H9 (cell line): ENCODE measurements around the gene EEF1E1. TPM values are rescaled to one million over a fixed set of nuclear protein-coding genes. Genes with fewer than 3 reads are reported as not detected.

Source experiments
- DNase-seq: peaks from one replicate; pipeline ENCODE4 v3.0.0-alpha.2; 2017
- H2AFZ ChIP-seq: one replicate; pipeline ENCODE4 v1.6.1; 2013; ENCODE audit warnings: mild to moderate bottlenecking, low read length, control low read depth, moderate library complexity
- H2AK5ac ChIP-seq: 2 replicates; pipeline ENCODE4 v1.6.1; 2013; ENCODE audit warnings: low read length, control low read depth, mixed read lengths; ENCODE audit not compliant: insufficient read length
- H2BK120ac ChIP-seq: one replicate; pipeline ENCODE4 v1.6.1; 2013; ENCODE audit warnings: low read depth, mild to moderate bottlenecking, low read length, control low read depth, inconsistent platforms; ENCODE audit not compliant: poor library complexity, severe bottlenecking
- H2BK12ac ChIP-seq: 2 replicates; pipeline ENCODE4 v1.6.1; 2013; ENCODE audit warnings: low read length, control low read depth, mixed read lengths, low read depth; ENCODE audit not compliant: insufficient read length
- H2BK15ac ChIP-seq: 2 replicates; pipeline ENCODE4 v1.6.1; 2013; ENCODE audit warnings: low read depth, low read length, control low read depth
- H2BK20ac ChIP-seq: one replicate; pipeline ENCODE4 v1.6.1; 2013; ENCODE audit warnings: low read depth, mild to moderate bottlenecking, low read length, control low read depth, inconsistent platforms; ENCODE audit not compliant: poor library complexity, severe bottlenecking
- H2BK5ac ChIP-seq: 2 replicates; pipeline ENCODE4 v1.6.1; 2013; ENCODE audit warnings: low read length, control low read depth, mixed read lengths; ENCODE audit not compliant: insufficient read length
- H3K14ac ChIP-seq: 2 replicates; pipeline ENCODE4 v1.6.1; 2013; ENCODE audit warnings: low read length, control low read depth; ENCODE audit not compliant: insufficient read depth
- H3K18ac ChIP-seq: 2 replicates; pipeline ENCODE4 v1.6.1; 2013; ENCODE audit warnings: low read depth, mild to moderate bottlenecking, mixed read lengths, low read length, control low read depth; ENCODE audit not compliant: insufficient read length
- H3K23ac ChIP-seq: 2 replicates; pipeline ENCODE4 v1.6.1; 2013; ENCODE audit warnings: low read length, control low read depth, mixed read lengths, low read depth; ENCODE audit not compliant: insufficient read length
- H3K23me2 ChIP-seq: 2 replicates; pipeline ENCODE4 v1.6.1; 2013; ENCODE audit warnings: low read depth, mild to moderate bottlenecking, mixed read lengths, low read length, control low read depth; ENCODE audit not compliant: insufficient read length, poor library complexity, severe bottlenecking
- H3K27ac ChIP-seq: 2 replicates; pipeline ENCODE4 v1.5.1; 2013; ENCODE audit warnings: low read length, control low read depth, mixed read lengths, low read depth; ENCODE audit not compliant: insufficient read length
- H3K27me3 ChIP-seq: 2 replicates; pipeline ENCODE4 v1.6.1; 2013; ENCODE audit warnings: low read length, control low read depth, inconsistent platforms; ENCODE audit not compliant: insufficient read depth
- H3K4ac ChIP-seq: 2 replicates; pipeline ENCODE4 v1.6.1; 2013; ENCODE audit warnings: low read depth, mild to moderate bottlenecking, control low read depth, inconsistent platforms, low read length, moderate library complexity
- H3K4me1 ChIP-seq: 2 replicates; pipeline ENCODE4 v1.6.1; 2013; ENCODE audit warnings: low read length, control low read depth, inconsistent platforms; ENCODE audit not compliant: insufficient read depth
- H3K4me2 ChIP-seq: 2 replicates; pipeline ENCODE4 v1.6.1; 2013; ENCODE audit warnings: low read length, control low read depth, mixed read lengths; ENCODE audit not compliant: insufficient read length, insufficient read depth
- H3K56ac ChIP-seq: 2 replicates; pipeline ENCODE4 v1.6.1; 2013; ENCODE audit warnings: low read depth, mild to moderate bottlenecking, mixed read lengths, low read length, control low read depth; ENCODE audit not compliant: insufficient read length
- H3K79me1 ChIP-seq: 2 replicates; pipeline ENCODE4 v1.6.1; 2013; ENCODE audit warnings: low read depth, mild to moderate bottlenecking, moderate library complexity, low read length, control low read depth, inconsistent platforms; ENCODE audit not compliant: insufficient read depth, poor library complexity, severe bottlenecking
- H3K79me2 ChIP-seq: 2 replicates; pipeline ENCODE4 v1.6.1; 2013; ENCODE audit warnings: low read length, control low read depth, inconsistent platforms; ENCODE audit not compliant: insufficient read depth
- H3K9ac ChIP-seq: 2 replicates; pipeline ENCODE4 v1.6.1; 2013; ENCODE audit warnings: low read length, control low read depth, mixed read lengths; ENCODE audit not compliant: insufficient read length; ENCODE audit errors: extremely low read depth
- H3K9me3 ChIP-seq: one replicate; pipeline ENCODE4 v1.6.1; 2013; ENCODE audit warnings: low read depth, low read length, inconsistent platforms; ENCODE audit not compliant: control insufficient read depth
- H3T11ph ChIP-seq: one replicate; pipeline ENCODE4 v1.6.1; 2013; ENCODE audit warnings: mild to moderate bottlenecking, low read length, control low read depth, inconsistent platforms
- H4K20me1 ChIP-seq: one replicate; pipeline ENCODE4 v1.6.1; 2013; ENCODE audit not compliant: control insufficient read depth, insufficient read length, insufficient read depth
- H4K5ac ChIP-seq: 2 replicates; pipeline ENCODE4 v1.6.1; 2013; ENCODE audit warnings: low read depth, mild to moderate bottlenecking, mixed read lengths, low read length, control low read depth; ENCODE audit not compliant: insufficient read length
- H4K8ac ChIP-seq: replicated peaks from 2 replicates; pipeline ENCODE4 v1.6.1; 2013; ENCODE audit warnings: low read length, control low read depth, mixed read lengths, low read depth; ENCODE audit not compliant: insufficient read length
- H4K91ac ChIP-seq: 2 replicates; pipeline ENCODE4 v1.6.1; 2013; ENCODE audit warnings: low read depth, mild to moderate bottlenecking, moderate library complexity, mixed read lengths, low read length, control low read depth; ENCODE audit not compliant: insufficient read length
- H3K27ac Mint-ChIP-seq, 3 experiments: 2 replicates in 2 of 3; 3 replicates in 1 of 3; pipeline ENCODE4 v1.8.0; 2020 to 2021; ENCODE audit warnings: mixed read lengths in 3 of 3, mild to moderate bottlenecking in 1 of 3, moderate library complexity in 1 of 3
- H3K27me3 Mint-ChIP-seq: 2 replicates; pipeline ENCODE4 v1.8.0; 2021; ENCODE audit warnings: low read depth, mild to moderate bottlenecking, moderate library complexity, mixed read lengths
- H3K36me3 Mint-ChIP-seq, 3 experiments: 2 replicates in 2 of 3; 3 replicates in 1 of 3; pipeline ENCODE4 v1.8.0; 2020 to 2021; ENCODE audit warnings: low read depth in 3 of 3, mixed read lengths in 3 of 3; ENCODE audit not compliant: insufficient read depth in 1 of 3
- H3K4me1 Mint-ChIP-seq, 2 experiments: 2 replicates each; pipeline ENCODE4 v1.8.0; 2020; ENCODE audit warnings: mixed read lengths in 2 of 2
- H3K4me3 Mint-ChIP-seq, 2 experiments: 2 replicates in 1 of 2; 3 replicates in 1 of 2; pipeline ENCODE4 v1.8.0; 2020 to 2021; ENCODE audit warnings: mild to moderate bottlenecking in 2 of 2, mixed read lengths in 2 of 2, moderate library complexity in 1 of 2
- H3K9me3 Mint-ChIP-seq, 2 experiments: 2 replicates in 1 of 2; 3 replicates in 1 of 2; pipeline ENCODE4 v1.8.0; 2020; ENCODE audit warnings: mild to moderate bottlenecking in 2 of 2, mixed read lengths in 2 of 2, moderate library complexity in 1 of 2
- CTCF ChIP-seq: fragments of 200-600 bp; sonication (generic); conservative IDR thresholded peaks from 3 replicates; pipeline ENCODE4 v1.8.0; 2021; ENCODE audit warnings: antibody characterized with exemption, mild to moderate bottlenecking
- WGBS: extraction: QIAGEN DNeasy Blood & Tissue Kit; methylation state at CpG from one replicate; pipeline ENCODE4 v1.1.7; 2013; ENCODE audit warnings: missing lambda C conversion rate, low lambda C conversion rate, mixed read lengths; ENCODE audit not compliant: insufficient read length; ENCODE audit errors: extremely low coverage; 5-methylcytosine and 5-hydroxymethylcytosine counted together
- total RNA-seq: library from RNA; stranded (reverse); gene quantifications from 2 replicates; pipeline ENCODE4 v1.2.1, GENCODE V29; 2021

EEF1E1 gene
- total RNA-seq, 1 experiment from 2014 or later = 71.8 TPM

GRCh38 chr6:8084586-8084985, 17.8 kb downstream of the EEF1E1 start:
- Histone ChIP-seq H4K20me1 (no peaks in the 10 kb centered on the region), H2BK20ac (no peak overlapping the region), H3K79me1 (peaks cover 7% of the 10 kb centered on the region), H2BK12ac (no peak overlapping the region), H3K23ac (no peak overlapping the region), H4K8ac (no peak overlapping the region), H2BK120ac (no peak overlapping the region), H3K9ac (no peak overlapping the region), H3K4me2 (no peak overlapping the region), H3K23me2 (no peaks in the 10 kb centered on the region), H3T11ph (no peak overlapping the region), H3K27me3 (no peaks in the 10 kb centered on the region), H2BK15ac (no peak overlapping the region), H3K4me1 (peaks cover 2% of the 10 kb centered on the region; the same call in 1 of the 2 replicates), H3K79me2 (peaks cover 2% of the 10 kb centered on the region; the same call in 1 of the 2 replicates), H2BK5ac (no peak overlapping the region), H3K9me3 (peaks cover 11% of the 10 kb centered on the region), H3K14ac (no peak overlapping the region), H3K18ac (no peak overlapping the region), H2AK5ac (no peak overlapping the region), H2AFZ (no peak overlapping the region), H3K56ac (no peak overlapping the region), H3K27ac (no peak overlapping the region), H4K5ac (no peak overlapping the region), H4K91ac (no peak overlapping the region), H3K4ac (no peak overlapping the region)
- Mint-ChIP-seq H3K27me3 (no peaks in the 10 kb centered on the region), H3K4me3 (no peak overlapping the region), H3K27ac (no peak overlapping the region), H3K36me3 (peaks cover 39 to 57% (median 54%) of the 10 kb centered on the region in 3 experiments), H3K4me1 (peaks cover 4 to 10% of the 10 kb centered on the region in 2 experiments), H3K9me3 (peaks cover 11 to 14% of the 10 kb centered on the region in 2 experiments)
- TF ChIP-seq CTCF = no peak
- no peak for DNase-seq
- no CpG with 5 or more reads among the region's 4 CpGs for WGBS
